NCI-H2029 treated with DMSO at 0.1 percent for 48 hours (cell line): ENCODE data around the gene SLC41A2.
A peak's percentile ranks its signal among the peaks of the same experiment; 100 is the strongest.
"Not testable (repeated sequence)": the region's sequence is repeated elsewhere in the genome, so short reads cannot be mapped to it uniquely, and the experiment has no call there.

Source experiments
- DNase-seq: peaks from one replicate; lab custom pipeline; 2025; lab: John Stamatoyannopoulos, UW

Gene SLC41A2, protein sequence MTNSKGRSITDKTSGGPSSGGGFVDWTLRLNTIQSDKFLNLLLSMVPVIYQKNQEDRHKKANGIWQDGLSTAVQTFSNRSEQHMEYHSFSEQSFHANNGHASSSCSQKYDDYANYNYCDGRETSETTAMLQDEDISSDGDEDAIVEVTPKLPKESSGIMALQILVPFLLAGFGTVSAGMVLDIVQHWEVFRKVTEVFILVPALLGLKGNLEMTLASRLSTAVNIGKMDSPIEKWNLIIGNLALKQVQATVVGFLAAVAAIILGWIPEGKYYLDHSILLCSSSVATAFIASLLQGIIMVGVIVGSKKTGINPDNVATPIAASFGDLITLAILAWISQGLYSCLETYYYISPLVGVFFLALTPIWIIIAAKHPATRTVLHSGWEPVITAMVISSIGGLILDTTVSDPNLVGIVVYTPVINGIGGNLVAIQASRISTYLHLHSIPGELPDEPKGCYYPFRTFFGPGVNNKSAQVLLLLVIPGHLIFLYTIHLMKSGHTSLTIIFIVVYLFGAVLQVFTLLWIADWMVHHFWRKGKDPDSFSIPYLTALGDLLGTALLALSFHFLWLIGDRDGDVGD

GRCh38 chr12:104958001-104958804 is at the start of gene SLC41A2:
TSS of gene SLC41A2 (minus strand) at chr12:104958290. CDS start at chr12:104928527, 29,763 bp downstream.
- DNase-seq: no peak

GRCh38 chr12:105001476-105001875 is 43.4 kb upstream of the SLC41A2 start:
- DNase-seq: no peak

- no peak for DNase-seq
These were observed 41.2 kb upstream of the SLC41A2 start for GRCh38 chr12:104999347-104999685.

DNA sequence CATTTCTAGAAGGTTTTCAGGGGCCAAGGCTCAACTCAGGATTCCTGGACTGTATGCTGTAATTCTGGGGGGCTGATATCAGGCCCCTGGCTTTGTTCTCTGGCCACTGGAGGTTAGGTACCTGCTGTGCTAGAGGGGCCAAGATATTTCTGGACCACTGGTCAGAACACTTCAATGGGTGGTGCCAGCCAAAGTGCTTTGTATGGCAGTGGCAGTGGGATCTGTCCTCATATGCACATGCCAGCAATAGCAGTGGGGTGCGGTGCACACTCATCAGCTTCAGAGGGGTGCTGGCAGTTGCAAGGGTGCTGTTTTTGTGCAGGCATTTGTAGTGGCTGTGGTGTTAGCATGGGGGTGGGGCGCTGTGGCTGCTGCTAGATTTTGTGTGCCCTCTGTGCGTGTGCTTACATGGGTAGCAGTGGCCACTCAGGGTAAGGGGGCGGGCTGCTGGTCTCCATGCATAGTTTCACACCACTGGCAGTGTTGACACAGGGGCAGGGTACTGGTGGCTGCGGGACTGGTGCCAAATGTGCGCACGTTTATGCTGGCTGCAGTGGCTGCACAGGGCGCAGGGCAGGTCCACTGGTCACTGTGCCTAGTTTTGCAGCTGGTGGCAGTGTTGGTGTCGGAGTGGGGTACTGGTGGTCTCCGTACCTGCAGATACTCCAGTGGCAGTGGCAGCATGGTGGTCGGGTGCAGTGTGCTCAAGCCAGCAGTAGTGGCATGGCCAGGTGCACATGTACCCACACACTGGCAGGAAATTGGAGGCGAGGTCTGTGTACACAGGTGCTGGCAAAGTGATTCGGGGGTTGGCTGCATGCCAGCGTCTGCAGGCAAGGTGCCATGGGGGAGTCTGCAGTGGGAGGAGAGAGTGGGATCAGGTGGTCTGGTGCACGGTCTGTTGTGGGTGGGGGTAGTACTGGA is 40.6 kb upstream of the SLC41A2 start:
- DNase-seq: peak; percentile 72

DNA sequence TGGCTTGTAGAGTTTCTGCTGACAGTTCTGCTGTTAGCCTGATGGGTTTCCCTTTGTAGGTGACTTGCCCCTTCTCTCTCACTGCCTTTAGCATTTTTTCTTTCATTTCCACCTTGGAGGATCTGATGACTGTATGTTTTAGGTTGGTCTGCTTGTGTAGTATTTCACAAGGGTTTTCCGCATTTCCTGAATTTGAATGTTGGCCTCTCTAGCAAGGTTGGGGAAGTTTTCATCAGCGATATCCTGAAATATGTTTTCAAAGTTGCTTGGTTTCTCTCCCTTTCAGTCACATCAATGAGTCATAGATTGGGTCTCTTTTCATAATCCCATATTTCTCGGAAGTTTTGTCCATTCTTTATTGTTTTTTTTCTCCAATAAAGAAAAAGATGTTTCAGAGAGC is 39.5 kb upstream of the SLC41A2 start:
- DNase-seq: no peak

- no peak for DNase-seq
These were observed 36.2 kb upstream of the SLC41A2 start for GRCh38 chr12:104994336-104994735.

- no peak for DNase-seq
These were observed 33.6 kb upstream of the SLC41A2 start for GRCh38 chr12:104991565-104992128.

GRCh38 chr12:104990950-104991349 is 32.9 kb upstream of the SLC41A2 start:
- DNase-seq: no peak

GRCh38 chr12:104986022-104986941 is 28.2 kb upstream of the SLC41A2 start, which contains the start of gene NOPCHAP1:
TSS of gene NOPCHAP1 (plus strand) at chr12:104986316. CDS start at chr12:104986353, 37 bp downstream.
- DNase-seq: peak; percentile 87

- no peak for DNase-seq
These were observed 27.1 kb upstream of the SLC41A2 start for GRCh38 chr12:104985206-104985605.

DNA sequence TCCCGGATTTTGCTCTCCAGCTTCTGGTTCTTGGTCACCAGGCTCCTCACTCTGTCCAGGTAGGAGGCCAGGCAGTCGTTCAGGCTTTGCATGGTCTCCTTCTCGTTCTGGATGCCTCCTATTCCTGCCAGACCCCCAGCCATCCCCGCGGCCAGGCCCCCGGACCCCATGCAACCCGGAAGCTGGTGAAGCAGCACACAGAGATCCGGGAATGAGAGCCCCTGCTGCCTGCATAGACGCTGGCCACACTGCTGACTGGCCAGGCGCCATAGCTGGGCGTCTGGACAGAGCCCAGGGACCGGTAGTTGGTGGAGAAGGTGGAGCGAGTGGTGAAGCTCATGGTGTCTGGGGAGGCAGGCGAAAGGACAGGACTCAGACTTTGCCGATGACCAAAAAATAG is 19.6 kb upstream of the SLC41A2 start:
- DNase-seq: not testable (repeated sequence)

- DNase-seq: no peak
These were observed 18.6 kb upstream of the SLC41A2 start for GRCh38 chr12:104976703-104977102.

DNA sequence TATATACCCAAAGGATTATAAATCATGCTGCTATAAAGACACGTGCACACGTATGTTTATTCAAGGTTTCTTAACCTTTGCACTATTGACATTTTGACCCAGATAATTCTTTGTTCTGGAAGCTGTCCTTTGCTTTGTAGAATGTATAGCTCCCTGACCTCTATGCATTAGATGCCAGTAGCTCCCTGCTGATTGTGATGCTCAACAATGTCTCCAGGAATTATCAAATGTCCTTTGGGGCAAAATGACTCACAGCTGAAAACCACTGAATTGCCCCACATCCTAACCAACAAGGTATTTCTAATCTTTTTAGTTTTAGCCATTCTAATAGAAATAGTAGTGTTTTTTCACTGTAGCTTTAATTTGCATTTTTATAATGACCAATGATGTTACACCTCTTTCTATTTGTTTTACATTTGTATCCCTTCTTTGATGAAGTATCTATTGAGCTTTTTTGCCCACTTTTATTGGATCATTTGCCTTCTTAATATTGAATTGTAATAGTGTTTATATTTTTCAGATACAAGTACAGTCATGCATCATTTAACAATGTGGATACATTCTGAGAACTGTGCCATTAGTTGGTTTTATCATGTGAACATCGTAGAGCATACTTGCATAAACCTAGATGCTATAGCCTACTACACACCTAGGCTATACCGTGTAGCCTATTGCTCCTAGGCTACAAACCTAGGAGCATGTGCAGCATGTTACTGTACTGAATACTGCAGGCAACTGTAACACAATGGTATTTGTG is 17.7 kb upstream of the SLC41A2 start:
- DNase-seq: no peak

DNA sequence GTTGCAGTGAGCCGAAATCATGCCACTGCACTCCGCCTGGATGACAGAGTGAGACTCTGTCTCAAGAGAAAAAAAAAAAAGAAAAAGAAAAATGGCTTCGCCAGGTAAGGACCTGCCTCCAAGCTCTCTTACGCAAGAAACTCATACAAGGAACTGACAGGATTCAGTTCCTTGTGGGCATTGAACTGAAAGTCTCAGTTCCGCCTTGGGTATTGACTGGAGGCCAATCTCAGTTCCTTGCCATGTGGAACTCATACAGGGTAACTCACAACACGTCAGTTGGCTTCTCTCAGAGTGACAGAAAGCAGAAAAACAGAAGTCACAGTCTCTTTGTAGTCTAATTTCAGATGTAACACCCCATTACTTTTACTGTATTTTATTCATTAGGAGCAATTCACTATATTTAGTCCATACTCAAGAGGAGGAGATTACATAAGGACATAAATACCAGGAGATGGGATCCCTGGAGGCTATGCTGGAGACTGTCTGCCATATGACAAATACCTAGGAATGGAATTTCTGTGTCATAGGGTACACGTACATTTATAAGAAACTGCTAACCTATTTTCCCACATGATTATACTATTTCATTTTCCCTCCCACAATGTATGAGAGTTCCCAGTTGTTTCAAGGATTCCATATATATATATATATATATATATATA is 16.7 kb upstream of the SLC41A2 start:
- no peak for DNase-seq

DNA sequence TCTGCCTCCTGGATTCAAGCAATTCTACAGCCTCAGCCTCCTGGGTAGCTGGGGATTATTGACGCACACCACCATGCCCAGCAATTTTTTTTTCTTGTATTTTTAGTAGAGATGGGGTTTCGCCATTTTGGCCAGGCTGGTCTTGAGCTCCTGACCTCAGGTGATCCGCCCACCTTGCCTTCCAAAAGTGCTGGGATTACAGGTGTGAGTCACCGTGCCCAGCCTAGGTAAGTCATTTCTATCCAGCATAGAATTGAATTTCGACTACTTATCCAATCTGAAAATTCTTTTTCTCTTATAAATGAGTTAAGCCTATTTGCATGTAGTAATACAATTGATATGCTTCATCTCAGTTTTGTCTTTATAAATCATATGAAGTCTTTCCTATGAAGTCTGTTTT is 15.2 kb upstream of the SLC41A2 start:
- DNase-seq: no peak

DNA sequence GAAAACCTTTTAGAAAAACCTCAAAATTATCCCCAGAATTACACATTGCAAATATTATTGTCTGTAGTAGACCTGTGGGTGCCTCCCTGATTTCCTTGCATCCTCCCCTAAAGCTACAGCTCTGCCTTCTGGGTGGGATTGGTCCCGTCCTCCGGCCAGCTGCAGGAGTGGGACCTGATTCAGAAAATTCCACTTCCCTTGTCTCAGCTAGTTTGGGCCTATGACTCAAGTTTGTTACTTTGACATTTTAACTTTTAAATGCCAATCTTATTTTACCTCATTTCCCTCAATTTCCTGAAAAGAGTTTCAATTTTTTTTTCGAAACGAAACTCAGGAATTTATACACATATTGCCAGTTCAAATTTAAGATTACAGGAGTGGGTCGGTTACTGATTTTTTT is 13.2 kb upstream of the SLC41A2 start:
- no peak for DNase-seq

- DNase-seq: no peak
These were observed 11.3 kb upstream of the SLC41A2 start for GRCh38 chr12:104969343-104969742.

GRCh38 chr12:104966677-104967076 is 8.6 kb upstream of the SLC41A2 start:
- DNase-seq: no peak

DNA sequence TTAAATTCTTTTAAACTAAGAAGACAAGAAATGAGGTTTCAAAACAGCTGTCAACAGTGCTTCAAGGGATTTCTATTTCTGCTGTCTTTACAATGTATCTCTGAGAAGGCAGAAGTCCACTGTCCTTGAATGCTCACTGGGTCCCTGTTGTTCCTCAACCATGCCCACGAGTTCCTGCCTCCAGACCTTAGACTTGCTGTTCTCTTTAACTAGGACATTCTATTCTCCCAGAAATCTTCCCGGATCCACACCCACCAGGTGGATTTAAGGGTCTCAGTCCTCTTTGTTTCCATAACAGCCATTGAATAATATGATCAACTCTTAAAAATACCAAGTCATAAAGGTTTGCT is 6.7 kb upstream of the SLC41A2 start:
- no peak for DNase-seq
